Colonic mucosa (tissue), 4 donors: ENCODE results near the gene ZNF565. TPM values are rescaled to one million over a fixed set of nuclear protein-coding genes. Genes with fewer than 3 reads are reported as not detected.

ENCODE experiments used
- DNase-seq: peaks from one replicate; pipeline ENCODE4 v3.0.0-alpha.2; 2020
- H3K27ac ChIP-seq: fragments of 200-600 bp; one replicate; pipeline ENCODE4 v1.8.0; 2021
- H3K27me3 ChIP-seq: fragments of 200-600 bp; one replicate; pipeline ENCODE4 v1.8.0; 2021
- H3K36me3 ChIP-seq: fragments of 200-600 bp; one replicate; pipeline ENCODE4 v1.8.0; 2021
- H3K4me1 ChIP-seq: fragments of 200-600 bp; one replicate; pipeline ENCODE4 v1.8.0; 2021; ENCODE audit warnings: mild to moderate bottlenecking
- H3K4me3 ChIP-seq: fragments of 200-600 bp; one replicate; pipeline ENCODE4 v1.8.0; 2021
- H3K9ac ChIP-seq, 2 donors: one replicate each; pipeline ENCODE4 v1.7.0; 2013; ENCODE audit warnings: control low read depth in 2 of 2, low read depth in 2 of 2, low read length in 2 of 2
- H3K9me3 ChIP-seq: fragments of 200-600 bp; one replicate; pipeline ENCODE4 v1.8.0; 2021
- intact Hi-C: fragments of 100-400 bp; cut with DNase I; formaldehyde crosslinking; loops from one replicate; pipeline ENCODE4 v1.14.1; 2022
- total RNA-seq, 2 donors: library from RNA; stranded (reverse); fragmentation: NEBNext Ultra II Directional in 1 of 2; extraction: Animal tissue kit (Norgen Biotek cat#: 25700) in 1 of 2; gene quantifications; one replicate each; pipeline ENCODE4 v1.2.1, GENCODE V29; 2021
- TF ChIP-seq, protein P1 (sequence below): fragments of 200-600 bp; IDR thresholded peaks from one replicate; pipeline ENCODE4 v1.8.0; 2022; ENCODE audit warnings: antibody characterized with exemption, mild to moderate bottlenecking
- donor health status: healthy.
- donor health status: DM: no; HTN: no; CAD: no.
- donor health status: DM: no; HTN: no; CAD: no.

The ZNF565 gene
- total RNA-seq, 2 donors from 2014 or later, result 2.2 to 3.2 TPM

DNA sequence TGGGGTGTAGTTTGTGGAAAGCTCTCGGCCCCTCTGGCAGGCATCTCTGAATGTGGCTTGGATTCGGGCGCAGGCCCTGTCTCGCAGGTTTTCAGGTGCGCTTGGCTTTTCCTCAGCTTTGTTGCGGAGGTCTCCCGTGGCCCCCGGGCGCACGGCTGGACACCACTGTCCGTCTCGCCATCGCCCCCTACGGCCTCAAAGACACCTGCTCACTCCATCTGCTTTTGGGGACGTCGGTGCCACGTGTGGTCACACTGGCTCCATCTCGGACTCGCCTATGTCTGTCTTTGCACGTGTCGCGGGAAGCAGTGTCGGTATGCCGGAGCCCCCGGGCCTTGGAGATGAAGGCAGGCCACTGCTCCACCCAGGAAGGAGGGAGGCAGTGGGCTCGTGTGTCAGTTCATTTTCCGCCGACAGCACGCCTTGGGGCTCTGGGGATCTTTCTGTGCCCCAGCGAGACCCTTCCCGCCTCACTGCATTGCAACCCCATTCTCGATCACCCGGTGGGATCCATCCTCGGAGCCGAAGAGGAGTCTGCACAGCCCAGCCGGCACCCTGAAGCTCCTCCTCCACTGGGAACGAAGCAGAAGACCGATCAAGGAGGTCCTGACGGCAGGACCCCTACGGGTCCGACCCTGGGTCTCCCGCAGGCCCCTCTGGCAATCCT is 42.5 kb upstream of the ZNF565 start:
- no peaks in the 10 kb centered on the region for H3K36me3 ChIP-seq
- TF ChIP-seq, protein P1, sequence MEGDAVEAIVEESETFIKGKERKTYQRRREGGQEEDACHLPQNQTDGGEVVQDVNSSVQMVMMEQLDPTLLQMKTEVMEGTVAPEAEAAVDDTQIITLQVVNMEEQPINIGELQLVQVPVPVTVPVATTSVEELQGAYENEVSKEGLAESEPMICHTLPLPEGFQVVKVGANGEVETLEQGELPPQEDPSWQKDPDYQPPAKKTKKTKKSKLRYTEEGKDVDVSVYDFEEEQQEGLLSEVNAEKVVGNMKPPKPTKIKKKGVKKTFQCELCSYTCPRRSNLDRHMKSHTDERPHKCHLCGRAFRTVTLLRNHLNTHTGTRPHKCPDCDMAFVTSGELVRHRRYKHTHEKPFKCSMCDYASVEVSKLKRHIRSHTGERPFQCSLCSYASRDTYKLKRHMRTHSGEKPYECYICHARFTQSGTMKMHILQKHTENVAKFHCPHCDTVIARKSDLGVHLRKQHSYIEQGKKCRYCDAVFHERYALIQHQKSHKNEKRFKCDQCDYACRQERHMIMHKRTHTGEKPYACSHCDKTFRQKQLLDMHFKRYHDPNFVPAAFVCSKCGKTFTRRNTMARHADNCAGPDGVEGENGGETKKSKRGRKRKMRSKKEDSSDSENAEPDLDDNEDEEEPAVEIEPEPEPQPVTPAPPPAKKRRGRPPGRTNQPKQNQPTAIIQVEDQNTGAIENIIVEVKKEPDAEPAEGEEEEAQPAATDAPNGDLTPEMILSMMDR, result no peak
- no peak for DNase-seq
- H3K9ac ChIP-seq, result no peak overlapping the region
- H3K27me3 ChIP-seq, result no peaks in the 10 kb centered on the region
- H3K9me3 ChIP-seq, result no peaks in the 10 kb centered on the region
- H3K4me3 ChIP-seq, result peak overlapping the region; percentile 9
- intact Hi-C loops, result no loop called here
- no peaks in the 10 kb centered on the region for H3K4me1 ChIP-seq
- no peak overlapping the region for H3K27ac ChIP-seq

DNA sequence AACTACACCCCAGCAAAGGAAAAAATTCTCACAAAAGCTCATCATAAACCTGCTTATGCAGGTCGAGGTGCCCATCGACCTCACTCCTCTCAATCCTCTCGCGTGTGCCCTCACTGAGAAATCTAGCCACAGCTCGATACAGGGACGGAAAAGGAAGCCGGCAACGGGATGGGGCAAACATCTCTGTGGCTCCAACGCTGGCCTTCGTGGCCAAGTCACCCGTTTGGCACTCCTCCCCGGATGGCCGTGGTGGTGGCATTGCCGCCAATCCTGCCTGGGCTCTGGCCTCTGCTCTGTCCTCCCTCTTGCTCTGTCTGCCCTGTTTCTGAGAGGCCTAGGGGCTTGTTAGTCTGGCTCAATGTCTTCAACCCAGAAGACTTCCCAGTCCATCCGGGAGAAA is 41.6 kb upstream of the ZNF565 start:
- TF ChIP-seq, protein P1, result no peak
- Histone ChIP-seq H3K9ac (no peak overlapping the region), H3K9me3 (no peaks in the 10 kb centered on the region), H3K4me1 (no peaks in the 10 kb centered on the region), H3K36me3 (no peaks in the 10 kb centered on the region), H3K27ac (no peak overlapping the region), H3K27me3 (no peaks in the 10 kb centered on the region), H3K4me3 (no peak overlapping the region)
- DNase-seq, result no peak
- intact Hi-C loops, result no loop called here

DNA sequence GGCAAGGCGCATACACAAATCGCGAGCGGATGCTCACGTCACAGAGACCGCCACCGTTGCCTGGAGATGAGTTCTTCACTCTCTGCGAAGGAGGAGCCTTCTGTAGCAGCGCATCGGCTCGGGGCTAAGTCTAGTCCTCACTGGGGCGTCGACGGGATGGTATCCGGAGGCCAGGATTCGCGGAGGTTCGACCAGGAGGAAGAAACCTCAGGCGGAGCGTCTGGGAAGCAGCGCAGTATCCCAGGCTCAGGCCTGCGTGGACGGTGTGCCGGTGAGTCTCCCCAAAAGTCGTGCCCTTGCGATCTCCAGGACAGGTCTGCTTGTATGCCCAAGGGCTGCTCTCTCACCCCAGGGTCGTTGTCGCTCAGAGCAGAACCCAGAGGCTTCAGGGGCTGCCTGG is 40.9 kb upstream of the ZNF565 start:
- no peak overlapping the region for H3K27ac ChIP-seq
- no peaks in the 10 kb centered on the region for H3K36me3 ChIP-seq
- no peaks in the 10 kb centered on the region for H3K27me3 ChIP-seq
- H3K9me3 ChIP-seq, result no peaks in the 10 kb centered on the region
- no peak for DNase-seq
- no peaks in the 10 kb centered on the region for H3K4me1 ChIP-seq
- intact Hi-C loops, result no loop called here
- H3K9ac ChIP-seq, result no peak overlapping the region
- no peak overlapping the region for H3K4me3 ChIP-seq
- TF ChIP-seq, protein P1, result no peak

DNA sequence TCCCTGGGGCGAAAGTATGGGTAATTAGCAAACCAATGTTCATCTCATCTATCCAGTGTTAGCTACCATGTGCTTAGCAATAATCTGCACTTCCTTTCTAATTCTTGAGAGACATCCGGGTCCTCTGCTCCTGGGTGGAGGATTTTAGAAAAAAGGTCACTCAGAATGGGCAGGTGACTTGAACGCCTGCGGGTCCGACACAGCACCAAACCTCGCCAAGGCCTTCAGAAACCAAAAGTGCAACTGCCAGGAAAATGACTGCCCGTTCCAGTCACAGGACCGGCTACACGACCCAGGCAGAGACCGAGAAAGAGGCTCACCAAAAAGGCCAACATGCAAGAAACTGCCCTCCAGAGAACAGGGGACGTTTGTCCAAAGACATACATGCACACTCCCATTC is 40.4 kb upstream of the ZNF565 start:
- Histone ChIP-seq H3K4me3 (no peak overlapping the region), H3K9me3 (no peaks in the 10 kb centered on the region), H3K27ac (no peak overlapping the region), H3K9ac (no peak overlapping the region), H3K27me3 (no peaks in the 10 kb centered on the region), H3K4me1 (no peaks in the 10 kb centered on the region), H3K36me3 (no peaks in the 10 kb centered on the region)
- TF ChIP-seq, protein P1, result no peak
- DNase-seq, result no peak
- intact Hi-C loops, result no loop called here

DNA sequence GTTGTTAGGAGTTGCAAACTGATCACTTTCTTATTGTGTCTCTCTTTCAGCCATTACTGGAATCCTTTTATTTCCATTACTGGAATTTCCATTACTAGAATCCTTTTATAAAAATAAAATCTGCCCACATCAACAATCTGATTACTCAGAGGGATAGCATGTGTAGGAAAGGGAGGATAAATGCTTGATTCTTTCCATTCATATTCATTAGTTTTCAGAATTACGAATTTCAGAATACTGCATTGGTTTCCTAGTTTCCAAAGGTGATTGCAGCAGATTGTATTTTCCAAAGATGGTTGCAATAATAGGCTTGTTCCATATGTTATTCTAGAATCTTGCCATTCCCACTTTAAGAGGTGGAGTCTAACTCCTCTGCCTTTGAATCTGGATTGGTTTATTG is 37.6 kb upstream of the ZNF565 start:
- no peaks in the 10 kb centered on the region for H3K36me3 ChIP-seq
- intact Hi-C loops, result no loop called here

More for the DNA sequence above, 37.6 kb upstream of the ZNF565 start:
- H3K4me3 ChIP-seq, result no peak overlapping the region
- H3K9me3 ChIP-seq, result no peaks in the 10 kb centered on the region
- H3K27ac ChIP-seq, result no peak overlapping the region
- no peak overlapping the region for H3K9ac ChIP-seq
- no peak for DNase-seq
- H3K27me3 ChIP-seq, result no peaks in the 10 kb centered on the region
- TF ChIP-seq, protein P1, result no peak
- H3K4me1 ChIP-seq, result no peaks in the 10 kb centered on the region
